Fibroblast of lung (primary cell): ENCODE data around the gene N4BP3.

Experiments
- CTCF ChIP-seq, 2 donors: IDR thresholded peaks in 1 of 2; conservative IDR thresholded peaks in 1 of 2; 1 replicate in 1 of 2; 2 replicates in 1 of 2; pipeline ENCODE4 v1.5.1; 2011 to 2012; ENCODE audit warnings: low read length in 2 of 2, control low read depth in 1 of 2, inconsistent platforms in 1 of 2, low read depth in 1 of 2, mild to moderate bottlenecking in 1 of 2
- EZH2 ChIP-seq: IDR thresholded peaks from 2 replicates; pipeline ENCODE4 v1.5.1; 2012; ENCODE audit warnings: low read length, control low read depth, mild to moderate bottlenecking; ENCODE audit errors: missing control alignments

GRCh38 chr5:178123094-178123965 is 10.0 kb downstream of the N4BP3 start:
- TF ChIP-seq CTCF (conservative IDR thresholded peaks at IDR 0.05 in 1 of 2, IDR thresholded peaks at IDR 0.05 in 1 of 2; ENCODE audit: low read depth in 1 of 2, low read length in 2 of 2) (no peak), EZH2 (no peak)
